Suppressor macrophage treated with lipopolysaccharide for 4 hours (primary cell): ENCODE measurements around the gene ECI2.
A peak's percentile ranks its signal among the peaks of the same experiment; 100 is the strongest.

Experiments
- DNase-seq: peaks from one replicate; pipeline ENCODE4 v3.0.0-alpha.2; 2020

Gene ECI2

GRCh38 chr6:4134841-4135664, at the start of gene ECI2:
TSS of gene ECI2 (minus strand) at chr6:4135575. CDS start at chr6:4135560, 15 bp downstream.
- DNase-seq: peak; percentile 77

GRCh38 chr6:4180652-4181255, 45.4 kb upstream of the ECI2 start:
- no peak for DNase-seq

GRCh38 chr6:4179960-4180651, 44.7 kb upstream of the ECI2 start:
- no peak for DNase-seq

- DNase-seq: no peak
Observed at GRCh38 chr6:4178737-4179333, 43.5 kb upstream of the ECI2 start.

- DNase-seq: no peak
Observed at GRCh38 chr6:4176907-4177306, 41.5 kb upstream of the ECI2 start.

GRCh38 chr6:4174042-4174441, 38.7 kb upstream of the ECI2 start:
- DNase-seq: no peak

- no peak for DNase-seq
Observed at GRCh38 chr6:4172368-4172767, 37.0 kb upstream of the ECI2 start.

- no peak for DNase-seq
Observed at GRCh38 chr6:4170297-4170696, 34.9 kb upstream of the ECI2 start.

GRCh38 chr6:4169028-4169789, 33.8 kb upstream of the ECI2 start:
- peak; percentile 5 for DNase-seq

- DNase-seq: no peak
Observed at GRCh38 chr6:4167833-4168232, 32.5 kb upstream of the ECI2 start.

- DNase-seq: no peak
Observed at GRCh38 chr6:4167123-4167522, 31.7 kb upstream of the ECI2 start.

GRCh38 chr6:4164456-4164855, 29.1 kb upstream of the ECI2 start:
- no peak for DNase-seq

GRCh38 chr6:4164117-4164442, 28.7 kb upstream of the ECI2 start:
- no peak for DNase-seq

- no peak for DNase-seq
Observed at GRCh38 chr6:4163408-4164116, 28.2 kb upstream of the ECI2 start.

GRCh38 chr6:4162370-4162769, 27.0 kb upstream of the ECI2 start:
- no peak for DNase-seq

GRCh38 chr6:4159491-4159890, 24.1 kb upstream of the ECI2 start:
- DNase-seq: no peak

- DNase-seq: no peak
Observed at GRCh38 chr6:4157506-4157905, 22.1 kb upstream of the ECI2 start.

- peak; percentile 85 for DNase-seq
Observed at GRCh38 chr6:4155848-4156466, 20.6 kb upstream of the ECI2 start.

- DNase-seq: peak; percentile 35
Observed at GRCh38 chr6:4153514-4153985, 18.2 kb upstream of the ECI2 start.

GRCh38 chr6:4145083-4145482, 9.7 kb upstream of the ECI2 start:
- no peak for DNase-seq

GRCh38 chr6:4139272-4139671, 3.9 kb upstream of the ECI2 start:
- DNase-seq: no peak

- no peak for DNase-seq
Observed at GRCh38 chr6:4138186-4138585, 2.8 kb upstream of the ECI2 start.
